AG04449 (cell line): ENCODE data around the gene AIRE.
A peak's percentile ranks its signal among the peaks of the same experiment; 100 is the strongest.
"Not testable (repeated sequence)": the region's sequence is repeated elsewhere in the genome, so short reads cannot be mapped to it uniquely, and the experiment has no call there.

Experiments
- CTCF ChIA-PET: fragments of 350-600 bp; formaldehyde crosslinking; extraction: SDS; loops from one replicate; lab custom pipeline; 2021; ENCODE audit warnings: antibody characterized with exemption; lab: Yijun Ruan, JAX
- POLR2A ChIA-PET: fragments of 400-600, 350-600 bp; formaldehyde crosslinking; extraction: SDS; loops from one replicate; lab custom pipeline; 2020; ENCODE audit warnings: antibody characterized with exemption, inconsistent platforms; lab: Yijun Ruan, JAX
- DNase-seq: peaks from one replicate; pipeline ENCODE4 v3.0.0-alpha.2; 2010; ENCODE audit warnings: low read depth, low spot score
- H3K4me3 ChIP-seq: 2 replicates; pipeline ENCODE4 v1.5.1; 2011; ENCODE audit warnings: low read depth, mild to moderate bottlenecking, control low read depth, low read length
- CTCF ChIP-seq: IDR thresholded peaks from one replicate; pipeline ENCODE4 v1.5.1; 2011; ENCODE audit warnings: mild to moderate bottlenecking, moderate library complexity, low read length, control low read depth, inconsistent platforms; ENCODE audit not compliant: insufficient read depth; ENCODE audit errors: missing control alignments

Gene AIRE

DNA sequence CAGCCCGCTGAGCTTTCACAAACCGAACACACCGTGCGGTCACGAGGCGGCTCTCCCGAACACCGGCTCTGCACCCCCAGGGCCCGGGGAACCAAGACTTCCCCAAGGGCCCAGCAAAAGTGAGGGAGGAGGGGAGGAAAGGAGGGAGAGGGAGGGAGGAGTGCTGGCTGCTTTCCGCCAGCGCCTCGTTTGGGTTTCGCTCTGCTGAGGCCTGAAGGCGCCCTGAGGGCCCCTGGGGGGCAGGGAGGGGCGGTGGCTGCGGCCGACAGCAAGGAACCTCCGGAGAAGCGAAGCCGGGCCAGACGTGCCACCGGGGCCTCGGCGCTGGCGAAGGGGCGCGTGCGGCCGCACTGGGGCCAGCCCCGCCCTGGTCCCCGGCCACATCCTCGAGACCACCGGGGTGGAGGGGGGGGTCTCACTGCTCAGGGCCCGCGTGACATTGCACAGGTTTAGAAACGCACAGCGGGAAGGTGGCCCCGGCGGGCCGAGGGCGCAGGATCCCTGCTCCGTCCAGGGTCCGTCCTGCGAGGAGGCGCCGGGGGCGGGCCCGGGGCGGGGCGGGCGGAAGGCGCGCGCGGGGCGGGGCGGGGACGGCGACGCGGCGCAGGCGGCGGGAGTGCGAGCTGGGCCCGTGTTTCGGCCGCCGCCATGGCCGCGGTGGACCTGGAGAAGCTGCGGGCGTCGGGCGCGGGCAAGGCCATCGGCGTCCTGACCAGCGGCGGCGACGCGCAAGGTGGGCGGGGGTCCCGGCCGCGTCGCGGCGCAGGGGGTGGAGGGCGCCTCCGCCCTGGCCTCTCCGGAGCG is 14.0 kb downstream of the AIRE start, which contains the start of gene PFKL:
Gene PFKL (plus strand): TSS at position 596 of the 804 bp plus-strand sequence. CDS start 53 bp downstream, at position 649.
- ChIA-PET POLR2A (interaction anchor here (1.6 kb wide), 1 partner anchor 39 kb away, joined by 3 read pairs; the partner anchor contains the start of gene CFAP410), CTCF (interaction anchor here (4.5 kb wide), 1 partner anchor 14 kb away, joined by 36 read pairs; the partner anchor contains the start of gene AIRE)
- DNase-seq: no peak
- peak within 1 kb of the TSS; percentile 60 for H3K4me3 ChIP-seq
- no peak for TF ChIP-seq CTCF

DNA sequence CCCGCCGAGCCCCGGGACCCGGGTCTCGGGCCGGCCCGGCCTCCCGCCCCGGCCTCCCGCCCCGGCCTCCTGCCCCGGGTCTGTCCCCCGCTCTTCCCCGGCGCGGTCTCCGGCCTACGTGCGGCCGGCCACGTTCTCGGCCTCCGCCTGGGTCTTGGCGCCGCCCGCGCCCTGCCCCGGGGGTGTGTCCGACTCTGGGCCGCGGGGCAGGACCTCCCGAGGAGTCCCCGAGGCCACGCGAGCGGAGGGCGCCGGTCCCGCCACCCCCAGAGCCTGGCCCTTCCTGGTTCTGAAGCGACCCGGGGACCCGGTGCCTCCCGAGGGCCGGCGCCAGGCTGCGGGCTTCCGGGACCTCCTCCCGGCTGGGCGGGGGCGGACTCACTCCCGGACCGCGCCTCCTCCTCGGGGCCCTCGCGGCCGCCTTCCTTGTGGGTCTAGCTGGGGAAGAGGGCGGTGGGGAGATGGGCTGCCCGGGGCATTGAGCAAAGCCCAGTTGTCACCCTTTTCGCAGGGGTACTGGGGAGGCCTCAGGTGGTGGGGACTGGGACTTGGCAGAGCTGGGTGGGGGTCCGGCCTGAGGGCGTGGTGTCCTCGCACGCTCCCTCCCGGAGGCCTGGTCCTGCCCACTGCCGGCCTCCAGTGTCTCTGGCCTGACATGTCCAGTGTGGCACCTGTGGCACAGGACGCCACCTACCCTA is 14.7 kb downstream of the AIRE start:
- H3K4me3 ChIP-seq: peak overlapping the region; percentile 60
- ChIA-PET CTCF (interaction anchor here (1.2 kb wide), 1 partner anchor 29 kb away, joined by 3 read pairs; no protein-coding TSS in a partner anchor), POLR2A (interaction anchor here (1.6 kb wide), 1 partner anchor 38 kb away, joined by 3 read pairs; the partner anchor contains the start of gene CFAP410)
- DNase-seq: no peak
- no peak for TF ChIP-seq CTCF

DNA sequence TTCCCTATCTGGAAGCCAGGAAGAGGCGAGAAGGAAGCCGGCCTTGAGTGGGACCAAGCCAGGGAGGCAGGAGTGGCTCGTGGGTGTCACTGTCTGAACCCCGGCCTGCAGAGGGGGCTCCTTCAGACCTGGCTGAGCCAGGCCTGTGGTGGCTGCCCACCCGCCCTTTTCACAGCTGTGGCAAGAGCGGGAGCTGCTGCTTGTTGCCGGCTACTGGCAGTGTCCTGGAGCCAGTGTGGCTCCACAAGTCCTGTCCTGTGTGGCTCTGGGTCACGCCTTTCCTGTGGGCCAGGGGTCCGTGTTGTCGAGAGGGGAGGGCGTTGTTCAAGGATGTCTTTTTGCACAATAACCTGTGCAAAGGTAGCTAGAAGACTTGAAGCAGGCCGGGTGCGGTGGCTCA is 15.5 kb downstream of the AIRE start:
- H3K4me3 ChIP-seq: peak overlapping the region; percentile 60
- POLR2A ChIA-PET: interaction anchor here (1.6 kb wide), 1 partner anchor 37 kb away, joined by 3 read pairs; the partner anchor contains the start of gene CFAP410
- DNase-seq: no peak
- TF ChIP-seq CTCF: no peak
- CTCF ChIA-PET: interaction anchor here (1.2 kb wide), 1 partner anchor 28 kb away, joined by 3 read pairs; no protein-coding TSS in a partner anchor

DNA sequence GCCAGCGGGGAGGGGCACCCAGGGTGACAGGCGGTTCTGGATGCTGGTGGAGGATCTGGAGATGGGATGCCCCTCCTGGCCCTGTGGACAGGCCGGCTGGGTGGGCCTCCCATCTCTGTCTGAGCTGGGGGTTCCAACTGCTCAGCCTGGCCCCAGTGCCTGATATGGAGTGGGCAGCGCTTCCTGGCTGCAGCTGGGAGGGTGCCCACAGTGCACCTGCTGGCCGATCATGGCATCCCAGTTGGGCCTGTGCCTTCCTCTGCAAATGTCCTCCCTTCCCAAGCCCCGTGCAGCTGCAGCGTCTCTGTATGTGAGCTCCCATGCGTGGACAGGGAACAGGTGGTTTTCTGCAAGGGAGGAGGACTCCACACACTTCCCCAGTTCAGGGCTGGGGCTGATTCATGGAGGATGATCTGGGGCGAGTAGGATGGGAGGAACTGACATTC is 16.3 kb downstream of the AIRE start:
- H3K4me3 ChIP-seq: no peak overlapping the region; the same call in 1 of the 2 replicates
- POLR2A ChIA-PET: no interaction called here
- no peak for TF ChIP-seq CTCF
- CTCF ChIA-PET: interaction anchor here (3.9 kb wide), 1 partner anchor 13 kb away, joined by 26 read pairs; no protein-coding TSS in a partner anchor
- DNase-seq: no peak

DNA sequence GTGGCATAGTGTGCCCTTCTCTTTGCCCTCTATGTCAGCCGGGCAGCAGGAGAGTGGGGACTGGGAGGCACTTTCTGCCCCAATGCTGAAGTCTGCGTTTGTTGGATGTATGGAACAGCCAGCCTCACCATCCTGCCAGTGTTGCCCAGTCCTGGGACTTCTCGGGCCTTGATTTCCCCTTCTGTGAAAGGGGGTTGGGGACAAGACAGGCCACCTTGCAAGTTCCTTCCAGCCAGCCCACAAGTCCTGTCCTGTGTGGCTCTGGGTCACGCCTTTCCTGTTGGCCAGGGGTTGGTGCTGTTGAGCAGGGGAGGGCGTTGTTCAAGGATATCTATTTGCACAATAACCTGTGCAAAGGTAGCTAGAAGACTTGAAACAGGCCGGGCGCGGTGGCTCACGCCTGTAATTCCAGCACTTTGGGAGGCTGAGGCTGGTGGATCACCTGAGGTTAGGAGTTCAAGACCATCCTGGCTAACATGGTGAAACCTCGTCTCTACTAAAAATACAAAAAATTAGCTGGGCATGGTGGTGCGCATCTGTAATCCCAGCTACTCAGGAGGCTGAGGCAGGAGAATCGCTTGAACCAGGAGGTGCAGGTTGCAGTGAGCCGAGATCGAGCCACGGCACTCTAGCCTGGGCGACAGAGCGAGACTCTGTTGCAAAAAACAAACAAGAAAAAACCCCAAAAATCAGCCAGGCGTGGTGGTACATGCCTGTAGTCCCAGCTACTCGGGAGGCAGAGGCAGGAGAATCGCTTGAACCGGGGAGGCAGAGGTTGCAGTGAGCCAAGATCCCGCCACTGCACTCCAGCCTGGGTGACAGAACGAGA is 17.1 kb downstream of the AIRE start:
- H3K4me3 ChIP-seq, DNase-seq, POLR2A ChIA-PET: not testable (repeated sequence)
- CTCF ChIA-PET: interaction anchor here (1.3 to 3.9 kb wide), 3 partner anchors 12 to 150 kb away, joined by 3 to 26 read pairs (median 4); no protein-coding TSS in a partner anchor

GRCh38 chr21:44303490-44303981 is 17.9 kb downstream of the AIRE start:
- no peak overlapping the region for H3K4me3 ChIP-seq
- POLR2A ChIA-PET: no interaction called here
- DNase-seq: no peak
- no peak for TF ChIP-seq CTCF
- CTCF ChIA-PET: interaction anchor here (1.0 to 3.9 kb wide), 5 partner anchors 8 to 149 kb away, joined by 3 to 26 read pairs (median 4); no protein-coding TSS in a partner anchor
